Measurements from ENCODE around the gene SLC49A4.

- TF ChIP-seq CTCF (IDR thresholded peaks at IDR 0.05) (no peak), POLR2A (IDR thresholded peaks at IDR 0.05) (no peak)
Measured at GRCh38 chr3:122816587-122816986, 21.7 kb downstream of the SLC49A4 start.

Measured in testis (tissue), 2 donors.